SK-N-SH (cell line): ENCODE results near the gene KIF2A. TPM values are rescaled to one million over a fixed set of nuclear protein-coding genes. Genes with fewer than 3 reads are reported as not detected.

Experiments
- CTCF ChIA-PET: fragments of 300-600, 350-600 bp; formaldehyde crosslinking; extraction: SDS; loops from one replicate; lab custom pipeline; 2021; lab: Yijun Ruan, JAX
- POLR2A ChIA-PET: fragments of 350-600 bp; sonication (Branson Sonifier 250); formaldehyde crosslinking; extraction: SDS; loops from one replicate; lab custom pipeline; 2020; ENCODE audit warnings: antibody characterized with exemption, inconsistent platforms; lab: Yijun Ruan, JAX
- DNase-seq: peaks from one replicate; pipeline ENCODE4 v3.0.0; 2012
- H2AFZ ChIP-seq: fragments of 200-600 bp; sonication (generic); 2 replicates; pipeline ENCODE4 v1.8.1; 2016; ENCODE audit warnings: antibody characterized with exemption, mild to moderate bottlenecking, low read depth
- H3F3A ChIP-seq: fragments of 200-600 bp; sonication (generic); replicated peaks from 2 replicates; pipeline ENCODE3; 2016; ENCODE audit warnings: antibody characterized with exemption, mild to moderate bottlenecking; ENCODE audit not compliant: insufficient read depth
- H3K27ac ChIP-seq, 2 experiments: fragments of 200-500 bp in 1 of 2; fragments of 200-600 bp in 1 of 2; sonication (Bioruptor generic) in 1 of 2; sonication (generic), shearing (Covaris generic) in 1 of 2; 2 replicates each; pipeline versions ENCODE4 v1.5.1 to v1.6.1; 2014 to 2016; ENCODE audit warnings: low read depth in 2 of 2, inconsistent platforms in 1 of 2, low read length in 1 of 2, mild to moderate bottlenecking in 1 of 2, mixed read lengths in 1 of 2
- H3K27me3 ChIP-seq: fragments of 200-600 bp; sonication (generic), shearing (Covaris generic); 2 replicates; pipeline ENCODE4 v1.6.1; 2016; ENCODE audit warnings: mixed run types; ENCODE audit not compliant: insufficient read depth
- H3K36me3 ChIP-seq, 2 experiments: fragments of 200-500 bp in 1 of 2; fragments of 200-600 bp in 1 of 2; sonication (Bioruptor generic) in 1 of 2; sonication (generic) in 1 of 2; replicated peaks in 1 of 2; 2 replicates each; pipeline versions ENCODE3 to v1.5.1; 2014 to 2016; ENCODE audit warnings: low read length in 1 of 2, mild to moderate bottlenecking in 1 of 2; ENCODE audit not compliant: insufficient read depth in 2 of 2, control insufficient read depth in 1 of 2
- H3K4me1 ChIP-seq, 2 experiments: fragments of 200-500 bp in 1 of 2; fragments of 200-600 bp in 1 of 2; sonication (Bioruptor generic) in 1 of 2; sonication (generic), shearing (Covaris generic) in 1 of 2; 2 replicates each; pipeline versions ENCODE4 v1.5.1 to v1.6.1; 2014 to 2016; ENCODE audit warnings: low read depth in 1 of 2, low read length in 1 of 2, mixed run types in 1 of 2; ENCODE audit not compliant: insufficient read depth in 2 of 2, control insufficient read depth in 1 of 2
- H3K4me2 ChIP-seq: fragments of 200-600 bp; sonication (generic), shearing (Covaris generic); 2 replicates; pipeline ENCODE4 v1.6.1; 2017; ENCODE audit warnings: mixed run types
- H3K4me3 ChIP-seq, 2 experiments: fragments of 200-500 bp in 1 of 2; fragments of 200-600 bp in 1 of 2; sonication (Bioruptor generic) in 1 of 2; sonication (generic), shearing (Covaris generic) in 1 of 2; 2 replicates each; pipeline versions ENCODE4 v1.5.1 to v1.8.1; 2014 to 2016; ENCODE audit warnings: low read depth in 2 of 2, inconsistent platforms in 1 of 2, low read length in 1 of 2, mild to moderate bottlenecking in 1 of 2, mixed read lengths in 1 of 2, moderate library complexity in 1 of 2
- H3K79me2 ChIP-seq: fragments of 200-600 bp; sonication (generic); 2 replicates; pipeline ENCODE4 v1.8.1; 2017; ENCODE audit warnings: mild to moderate bottlenecking; ENCODE audit not compliant: insufficient read depth
- H3K9ac ChIP-seq: fragments of 200-600 bp; sonication (generic); 2 replicates; pipeline ENCODE4 v1.6.1; 2017; ENCODE audit warnings: mixed run types
- H3K9me2 ChIP-seq: fragments of 200-600 bp; sonication (generic); 2 replicates; pipeline ENCODE4 v1.6.1; 2017; ENCODE audit warnings: mixed run types
- H3K9me3 ChIP-seq: fragments of 200-600 bp; sonication (generic); 2 replicates; pipeline ENCODE4 v1.6.1; 2017; ENCODE audit warnings: mixed run types, mild to moderate bottlenecking, moderate library complexity
- H4K20me1 ChIP-seq: fragments of 200-600 bp; sonication (generic); 2 replicates; pipeline ENCODE4 v1.6.1; 2017; ENCODE audit warnings: mild to moderate bottlenecking, mixed run types; ENCODE audit not compliant: insufficient read depth
- CTCF ChIP-seq: fragments of 200-600 bp; sonication (generic); IDR thresholded peaks from 2 replicates; pipeline ENCODE4 v1.6.1; 2017; ENCODE audit warnings: antibody characterized with exemption, mild to moderate bottlenecking, moderate library complexity
- EZH2phosphoT487 ChIP-seq: fragments of 200-600 bp; sonication (generic); IDR thresholded peaks from 2 replicates; pipeline ENCODE4 v1.6.1; 2017; ENCODE audit warnings: low read depth, mixed run types, mild to moderate bottlenecking, antibody characterized with exemption, moderate library complexity, borderline replicate concordance
- FOSL2 ChIP-seq: IDR thresholded peaks from 2 replicates; pipeline ENCODE4 v1.4.0; 2012; ENCODE audit warnings: low read depth, mild to moderate bottlenecking, moderate library complexity, borderline replicate concordance
- FOXJ3 ChIP-seq: sonication (generic); formaldehyde crosslinking; IDR thresholded peaks from 2 replicates; pipeline ENCODE4 v1.5.1; 2020; ENCODE audit warnings: mild to moderate bottlenecking, missing genetic modification reagents
- GABPA ChIP-seq: IDR thresholded peaks from 2 replicates; pipeline ENCODE4 v1.4.0; 2012; ENCODE audit warnings: low read depth, mild to moderate bottlenecking
- IRF3 ChIP-seq: fragments of 150-350 bp; IDR thresholded peaks from 2 replicates; pipeline ENCODE4 v1.6.1; 2016; ENCODE audit warnings: mild to moderate bottlenecking, low read depth, low read length
- MEF2A ChIP-seq: IDR thresholded peaks from 2 replicates; pipeline ENCODE4 v1.4.0; 2012; ENCODE audit warnings: low read depth, borderline replicate concordance
- MXI1 ChIP-seq: IDR thresholded peaks from 2 replicates; pipeline ENCODE4 v1.6.1; 2012; ENCODE audit warnings: mild to moderate bottlenecking, low read depth, low read length, improper control_type of control experiment
- NRF1 ChIP-seq: IDR thresholded peaks from 2 replicates; pipeline ENCODE4 v1.6.1; 2012; ENCODE audit warnings: low read depth, mild to moderate bottlenecking, low read length
- PBX3 ChIP-seq: IDR thresholded peaks from 2 replicates; pipeline ENCODE4; 2012
- POLR2AphosphoS5 ChIP-seq: IDR thresholded peaks from 2 replicates; pipeline ENCODE4 v1.6.1; 2012; ENCODE audit warnings: low read depth, low read length
- RAD21 ChIP-seq: IDR thresholded peaks from 2 replicates; pipeline ENCODE4 v1.6.1; 2012; ENCODE audit warnings: mild to moderate bottlenecking, low read length
- RCOR1 ChIP-seq: fragments of 150-350 bp; IDR thresholded peaks from 2 replicates; pipeline ENCODE4 v1.6.1; 2017; ENCODE audit warnings: antibody characterized with exemption, low read length
- REST ChIP-seq: IDR thresholded peaks from 2 replicates; pipeline ENCODE4 v1.6.1; 2012; ENCODE audit warnings: mild to moderate bottlenecking, low read depth, low read length, moderate library complexity
- RFX5 ChIP-seq: IDR thresholded peaks from 2 replicates; pipeline ENCODE4 v1.6.1; 2012; ENCODE audit warnings: mild to moderate bottlenecking, improper control_type of control experiment, low read length
- SIN3A ChIP-seq: IDR thresholded peaks from 2 replicates; pipeline ENCODE4 v1.6.1; 2012; ENCODE audit warnings: low read depth, mild to moderate bottlenecking, low read length, moderate library complexity, borderline replicate concordance
- SMC3 ChIP-seq: IDR thresholded peaks from 2 replicates; pipeline ENCODE4 v1.6.1; 2012; ENCODE audit warnings: low read depth, low read length, improper control_type of control experiment
- YY1 ChIP-seq: IDR thresholded peaks from 2 replicates; pipeline ENCODE4 v1.4.0; 2012; ENCODE audit warnings: low read depth, mild to moderate bottlenecking
- WGBS: methylation state at CpG from one replicate; pipeline ENCODE4 v1.1.6; 2017; ENCODE audit warnings: low lambda C conversion rate; 5-methylcytosine and 5-hydroxymethylcytosine counted together
- polyA plus RNA-seq, 3 experiments: library from polyadenylated mRNA; depleted of rRNA; stranded (reverse); fragments of >200 nt; gene quantifications; 2 replicates each; pipeline ENCODE4 v1.2.3, GENCODE V29; 2012

Gene KIF2A
- polyA plus RNA-seq, 1 of the 3 experiments (the other 2 are of a cell fraction) = 14.3 TPM

GRCh38 chr5:62354028-62354874 lies 48.2 kb downstream of the KIF2A start:
- no peak for TF ChIP-seq EZH2phosphoT487
- TF ChIP-seq RAD21 = peak; percentile 69
- no peak for TF ChIP-seq YY1
- TF ChIP-seq MEF2A = no peak
- no peak for TF ChIP-seq NRF1
- peak; percentile 74 for TF ChIP-seq CTCF
- TF ChIP-seq SMC3 = peak; percentile 62
- TF ChIP-seq POLR2AphosphoS5 = no peak
- TF ChIP-seq IRF3 = no peak
- no peak overlapping the region for H3K27ac ChIP-seq
- H3K9me3 ChIP-seq = no peaks in the 10 kb centered on the region
- H3K4me1 ChIP-seq = no peaks in the 10 kb centered on the region; a peak in 1 of 4 replicates
- H3K79me2 ChIP-seq = peaks cover 12% of the 10 kb centered on the region; the same call in 1 of the 2 replicates
- H3K9me2 ChIP-seq = no peaks in the 10 kb centered on the region
- no peak overlapping the region for H3K4me3 ChIP-seq
- H4K20me1 ChIP-seq = no peaks in the 10 kb centered on the region
- no peak overlapping the region for H2AFZ ChIP-seq
- peaks cover 64 to 72% of the 10 kb centered on the region in 2 experiments for H3K36me3 ChIP-seq
- no peak overlapping the region for H3K9ac ChIP-seq
- ChIA-PET POLR2A (no interaction called here), CTCF (interaction anchor here (0.6 to 1.8 kb wide), 7 partner anchors 9 to 842 kb away, joined by 3 to 6 read pairs (median 3); no protein-coding TSS in a partner anchor)
- no peak overlapping the region for H3K4me2 ChIP-seq
- no peaks in the 10 kb centered on the region for H3K27me3 ChIP-seq
- peak; percentile 44 for DNase-seq
- peaks cover 14% of the 10 kb centered on the region for H3F3A ChIP-seq

- Histone ChIP-seq H3K4me3 (no peak overlapping the region), H3K4me2 (no peak overlapping the region), H3K9me2 (no peaks in the 10 kb centered on the region), H2AFZ (no peak overlapping the region), H3K9ac (no peak overlapping the region), H3K36me3 (peaks cover 57 to 70% of the 10 kb centered on the region in 2 experiments), H3K27ac (no peak overlapping the region), H3F3A (peaks cover 5% of the 10 kb centered on the region), H3K9me3 (no peaks in the 10 kb centered on the region), H3K79me2 (no peaks in the 10 kb centered on the region), H4K20me1 (no peaks in the 10 kb centered on the region), H3K4me1 (no peaks in the 10 kb centered on the region), H3K27me3 (no peaks in the 10 kb centered on the region)
- no peak for DNase-seq
- CTCF ChIA-PET = interaction anchor here (1.3 to 1.4 kb wide), 2 partner anchors 10 to 17 kb away, joined by 3 to 5 read pairs; no protein-coding TSS in a partner anchor
- 100% methylated on average over 3 of the region's 3 CpGs for WGBS
- POLR2A ChIA-PET = no interaction called here
- no peak for TF ChIP-seq REST
- TF ChIP-seq MXI1 = no peak
- TF ChIP-seq RCOR1 = no peak
- TF ChIP-seq GABPA = no peak
- TF ChIP-seq FOSL2 = no peak
- no peak for TF ChIP-seq PBX3
- TF ChIP-seq SIN3A = no peak
- no peak for TF ChIP-seq YY1
- TF ChIP-seq IRF3 = no peak
- TF ChIP-seq RFX5 = no peak
- no peak for TF ChIP-seq FOXJ3
Measured at GRCh38 chr5:62362701-62363100, 56.7 kb downstream of the KIF2A start.
